Head of caudate nucleus (tissue), 42 donors: ENCODE data around the gene ABHD4.
A peak's percentile ranks its signal among the peaks of the same experiment; 100 is the strongest.
"Not testable (repeated sequence)": the region's sequence is repeated elsewhere in the genome, so short reads cannot be mapped to it uniquely, and the experiment has no call there.

ENCODE experiments used
- DNase-seq, 42 donors: peaks; one replicate each; pipeline versions ENCODE4 v3.0.0 to v3.0.0-alpha.2; 2020 to 2021; ENCODE audit warnings: mixed read lengths in 7 of 42
- intact Hi-C: fragments of 100-400 bp; cut with DNase I; formaldehyde crosslinking; loops from one replicate; pipeline ENCODE4 v1.15.0; 2022

The ABHD4 gene

GRCh38 chr14:22580625-22581024 lies 17.5 kb upstream of the ABHD4 start:
- intact Hi-C loops: loop anchor here (10.0 kb wide), 1 partner anchor 274 kb away; no protein-coding TSS in a partner anchor
- DNase-seq: no peak

- intact Hi-C loops: loop anchor here (10.0 kb wide), 1 partner anchor 271 kb away; no protein-coding TSS in a partner anchor
- no peak for DNase-seq
Measured at GRCh38 chr14:22583994-22584393, 14.1 kb upstream of the ABHD4 start.

- no peak for DNase-seq
- intact Hi-C loops: loop anchor here (10.0 kb wide), 1 partner anchor 268 kb away; no protein-coding TSS in a partner anchor
Measured at GRCh38 chr14:22587247-22587646, 10.9 kb upstream of the ABHD4 start.

GRCh38 chr14:22587677-22588422 lies 10.2 kb upstream of the ABHD4 start:
- intact Hi-C loops: loop anchor here (2.0 to 10.0 kb wide), 2 partner anchors 179 to 267 kb away; partner anchors contain the start of gene OXA1L
- DNase-seq: not testable (repeated sequence)

GRCh38 chr14:22588526-22589095 lies 9.5 kb upstream of the ABHD4 start:
- DNase-seq: no peak
- intact Hi-C loops: loop anchor here (2.0 to 10.0 kb wide), 2 partner anchors 178 to 266 kb away; partner anchors contain the start of gene OXA1L

- intact Hi-C loops: loop anchor here (2.0 to 10.0 kb wide), 2 partner anchors 178 to 266 kb away; partner anchors contain the start of gene OXA1L
- DNase-seq: peak; percentile 91 to 98 (median 96)
Measured at GRCh38 chr14:22589096-22589839, 8.8 kb upstream of the ABHD4 start, which contains the start of gene DAD1. Gene DAD1 (minus strand): TSS chr14:22589224. CDS start chr14:22589157, 67 bp downstream.

- intact Hi-C loops: no loop called here
- DNase-seq: no peak
Measured at GRCh38 chr14:22593189-22593588, 4.9 kb upstream of the ABHD4 start.

- intact Hi-C loops: no loop called here
- DNase-seq: no peak
Measured at GRCh38 chr14:22593601-22594000, 4.5 kb upstream of the ABHD4 start.

GRCh38 chr14:22594156-22594716 lies 3.9 kb upstream of the ABHD4 start:
- DNase-seq: peak in 1 of 42 donors; percentile 5
- intact Hi-C loops: no loop called here

GRCh38 chr14:22596354-22596879 lies 1.7 kb upstream of the ABHD4 start:
- intact Hi-C loops: no loop called here
- DNase-seq: no peak

- intact Hi-C loops: no loop called here
- DNase-seq: no peak
Measured at GRCh38 chr14:22597265-22597664, 835 bp upstream of the ABHD4 start.

GRCh38 chr14:22597771-22598098 lies 365 bp upstream of the ABHD4 start:
- DNase-seq: no peak
- intact Hi-C loops: no loop called here

- intact Hi-C loops: no loop called here
Measured at GRCh38 chr14:22598896-22599244, 770 bp downstream of the ABHD4 start.

GRCh38 chr14:22599349-22599748 lies 1.2 kb downstream of the ABHD4 start:
- DNase-seq: no peak
- intact Hi-C loops: no loop called here

More at GRCh38 chr14:22598896-22599244, 770 bp downstream of the ABHD4 start:
- peak in 21 of 42 donors; percentile 14 to 69 (median 24) for DNase-seq

- no peak for DNase-seq
- intact Hi-C loops: no loop called here
Measured at GRCh38 chr14:22600027-22600426, 1.9 kb downstream of the ABHD4 start.

- DNase-seq: no peak
- intact Hi-C loops: no loop called here
Measured at GRCh38 chr14:22601456-22601855, 3.4 kb downstream of the ABHD4 start.

- intact Hi-C loops: no loop called here
Measured at GRCh38 chr14:22601996-22602395, 3.9 kb downstream of the ABHD4 start.

GRCh38 chr14:22602862-22603261 lies 4.8 kb downstream of the ABHD4 start:
- intact Hi-C loops: no loop called here
- no peak for DNase-seq

More at GRCh38 chr14:22601996-22602395, 3.9 kb downstream of the ABHD4 start:
- peak in 1 of 42 donors; percentile 20 for DNase-seq

- no peak for DNase-seq
- intact Hi-C loops: no loop called here
Measured at GRCh38 chr14:22606380-22606779, 8.3 kb downstream of the ABHD4 start.
